HepG2 (cell line): ENCODE measurements around the gene TRAPPC12. TPM values are rescaled to one million over a fixed set of nuclear protein-coding genes. Genes with fewer than 3 reads are reported as not detected.

ENCODE experiments used
- AGO2 ChIP-seq: fragments of 200-400 bp; formaldehyde crosslinking; optimal IDR thresholded peaks from 2 replicates; pipeline ENCODE3; 2017; ENCODE audit warnings: mild to moderate bottlenecking, low read depth, low read length, moderate library complexity
- CAMTA2 ChIP-seq: sonication (generic); formaldehyde crosslinking; IDR thresholded peaks from 2 replicates; pipeline ENCODE4 v1.4.0; 2020; ENCODE audit warnings: mild to moderate bottlenecking, missing genetic modification reagents, borderline replicate concordance
- CREM ChIP-seq, 2 experiments: sonication (generic) in 1 of 2; formaldehyde crosslinking in 1 of 2; IDR thresholded peaks; 2 replicates each; pipeline versions ENCODE4 v1.4.0 to v1.6.1; 2016 to 2020; ENCODE audit warnings: antibody characterized with exemption in 1 of 2, mild to moderate bottlenecking in 1 of 2, missing genetic modification reagents in 1 of 2
- FLYWCH1 ChIP-seq: sonication (generic); formaldehyde crosslinking; IDR thresholded peaks from 2 replicates; pipeline ENCODE4 v1.8.1; 2023; ENCODE audit warnings: mild to moderate bottlenecking, missing genetic modification reagents
- NFYB ChIP-seq: sonication (generic); formaldehyde crosslinking; IDR thresholded peaks from 2 replicates; pipeline ENCODE4 v1.4.0; 2020; ENCODE audit warnings: missing genetic modification reagents
- NFYC ChIP-seq: IDR thresholded peaks from 2 replicates; pipeline ENCODE4 v1.6.1; 2016; ENCODE audit warnings: missing genetic modification reagents, missing compliant biosample characterization
- SALL2 ChIP-seq: sonication (generic); formaldehyde crosslinking; IDR thresholded peaks from 2 replicates; pipeline ENCODE4 v1.8.1; 2023; ENCODE audit warnings: mild to moderate bottlenecking, missing genetic modification reagents, inconsistent platforms
- SATB2 ChIP-seq: sonication (generic); formaldehyde crosslinking; IDR thresholded peaks from 2 replicates; pipeline ENCODE4 v1.5.0; 2020; ENCODE audit warnings: missing genetic modification reagents
- SOX6 ChIP-seq, 2 experiments: fragments of 450-650 bp in 1 of 2; sonication (generic) in 1 of 2; formaldehyde crosslinking in 1 of 2; IDR thresholded peaks; 2 replicates each; pipeline versions ENCODE4 v1.4.0 to v1.6.1; 2017 to 2020; ENCODE audit warnings: antibody characterized with exemption in 1 of 2, mild to moderate bottlenecking in 1 of 2, missing genetic modification reagents in 1 of 2
- SP2 ChIP-seq: sonication (generic); formaldehyde crosslinking; IDR thresholded peaks from 2 replicates; pipeline ENCODE4 v1.5.1; 2020; ENCODE audit warnings: mild to moderate bottlenecking, missing genetic modification reagents
- TFDP1 ChIP-seq: IDR thresholded peaks from 2 replicates; pipeline ENCODE4 v1.6.1; 2016; ENCODE audit warnings: missing compliant biosample characterization, missing genetic modification reagents, borderline replicate concordance
- ZBTB21 ChIP-seq: sonication (generic); formaldehyde crosslinking; IDR thresholded peaks from 2 replicates; pipeline ENCODE4 v1.4.0; 2020; ENCODE audit warnings: missing genetic modification reagents
- ZNF354B ChIP-seq: sonication (generic); formaldehyde crosslinking; IDR thresholded peaks from 2 replicates; pipeline ENCODE4 v1.8.0; 2022; ENCODE audit warnings: mild to moderate bottlenecking, missing genetic modification reagents
- ZNF879 ChIP-seq: sonication (generic); formaldehyde crosslinking; IDR thresholded peaks from 2 replicates; pipeline ENCODE4 v1.8.1; 2023; ENCODE audit warnings: missing genetic modification reagents
- polyA plus RNA-seq, 8 experiments: library from polyadenylated mRNA; depleted of rRNA in 3 of 8; stranded (reverse) in 7 of 8; unstranded in 1 of 8; fragments of >200 nt; fragmentation: Illumina TruSeq in 4 of 8; extraction: Trizol in 4 of 8; gene quantifications; 2 replicates each; pipeline versions ENCODE4 v1.2.1 to v1.2.3, GENCODE V29; 2011 to 2016; ENCODE audit warnings: low read depth in 4 of 8, missing spikeins in 1 of 8, mixed read lengths in 1 of 8; ENCODE audit not compliant: insufficient read depth in 1 of 8
- total RNA-seq, 5 experiments: library from RNA; depleted of rRNA; stranded (reverse); fragments of >200 nt; fragmentation: Illumina TruSeq; extraction: Trizol; gene quantifications; 2 replicates each; pipeline ENCODE4 v1.2.3, GENCODE V29; 2016; ENCODE audit warnings: low read depth in 1 of 5
- TF ChIP-seq, protein P1 (sequence below): sonication (generic); formaldehyde crosslinking; IDR thresholded peaks from 2 replicates; pipeline ENCODE4 v1.4.0; 2020; ENCODE audit warnings: missing genetic modification reagents

TRAPPC12 gene
- total and polyA plus RNA-seq, 2 of the 13 experiments (the other 11 are each of a cell fraction or from before 2014, with no cell fraction given): 46.4 to 97.7 TPM

DNA sequence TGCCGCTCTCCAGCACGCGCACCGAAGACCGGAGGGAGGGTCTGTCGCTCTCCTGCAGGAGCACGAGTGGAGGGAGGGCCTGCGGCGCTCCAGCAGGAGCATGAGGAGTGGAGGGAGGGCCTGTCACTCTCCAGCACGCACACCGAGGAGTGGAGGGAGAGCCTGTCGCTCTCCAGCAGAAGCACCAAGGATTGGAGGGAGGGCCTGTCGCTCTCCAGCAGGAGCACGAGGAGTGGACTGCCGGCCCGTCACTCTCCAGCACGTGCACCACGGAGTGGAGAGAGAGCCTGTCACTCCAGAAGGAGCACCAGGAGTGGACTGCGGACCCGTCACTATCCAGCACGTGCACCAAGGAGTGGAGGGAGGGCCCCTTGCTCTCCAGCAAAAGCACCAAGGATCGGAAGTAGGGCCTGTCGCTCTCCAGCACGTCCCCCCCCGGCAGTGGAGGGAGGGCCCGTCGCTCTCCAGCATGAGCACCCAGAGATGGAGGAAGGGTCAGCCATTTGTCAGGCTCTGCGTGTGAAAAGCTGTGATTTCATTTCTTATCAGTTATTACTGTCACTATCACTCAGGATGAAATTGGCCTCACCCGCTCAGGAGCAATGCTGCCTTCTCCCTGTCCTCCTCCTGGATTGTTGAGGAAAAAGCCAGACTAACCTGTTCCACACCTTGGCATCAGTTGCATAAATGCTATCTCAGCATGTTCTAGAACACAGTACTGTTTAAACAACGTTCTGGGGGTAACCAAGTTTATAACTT lies 103.9 kb downstream of the TRAPPC12 start (continued):
- TF ChIP-seq NFYC: peak; percentile 66
- TF ChIP-seq CAMTA2 (CRISPR knock-in tag): no peak
- TF ChIP-seq NFYB: peak; percentile 72
- TF ChIP-seq, protein P1, sequence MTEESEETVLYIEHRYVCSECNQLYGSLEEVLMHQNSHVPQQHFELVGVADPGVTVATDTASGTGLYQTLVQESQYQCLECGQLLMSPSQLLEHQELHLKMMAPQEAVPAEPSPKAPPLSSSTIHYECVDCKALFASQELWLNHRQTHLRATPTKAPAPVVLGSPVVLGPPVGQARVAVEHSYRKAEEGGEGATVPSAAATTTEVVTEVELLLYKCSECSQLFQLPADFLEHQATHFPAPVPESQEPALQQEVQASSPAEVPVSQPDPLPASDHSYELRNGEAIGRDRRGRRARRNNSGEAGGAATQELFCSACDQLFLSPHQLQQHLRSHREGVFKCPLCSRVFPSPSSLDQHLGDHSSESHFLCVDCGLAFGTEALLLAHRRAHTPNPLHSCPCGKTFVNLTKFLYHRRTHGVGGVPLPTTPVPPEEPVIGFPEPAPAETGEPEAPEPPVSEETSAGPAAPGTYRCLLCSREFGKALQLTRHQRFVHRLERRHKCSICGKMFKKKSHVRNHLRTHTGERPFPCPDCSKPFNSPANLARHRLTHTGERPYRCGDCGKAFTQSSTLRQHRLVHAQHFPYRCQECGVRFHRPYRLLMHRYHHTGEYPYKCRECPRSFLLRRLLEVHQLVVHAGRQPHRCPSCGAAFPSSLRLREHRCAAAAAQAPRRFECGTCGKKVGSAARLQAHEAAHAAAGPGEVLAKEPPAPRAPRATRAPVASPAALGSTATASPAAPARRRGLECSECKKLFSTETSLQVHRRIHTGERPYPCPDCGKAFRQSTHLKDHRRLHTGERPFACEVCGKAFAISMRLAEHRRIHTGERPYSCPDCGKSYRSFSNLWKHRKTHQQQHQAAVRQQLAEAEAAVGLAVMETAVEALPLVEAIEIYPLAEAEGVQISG: no peak
- no peak for TF ChIP-seq ZNF879 (CRISPR knock-in tag)
- no peak for TF ChIP-seq ZBTB21 (CRISPR knock-in tag)
- TF ChIP-seq SP2: peak; percentile 41; the same call in 1 of the 2 replicates
- no peak for TF ChIP-seq TFDP1 (CRISPR knock-in tag)
- no peak for TF ChIP-seq SALL2 (CRISPR knock-in tag)
- TF ChIP-seq ZNF354B (CRISPR knock-in tag): no peak
- TF ChIP-seq AGO2: peak; percentile 56
- no peak for TF ChIP-seq SOX6 (IDR thresholded peaks at IDR 0.05)
- no peak for TF ChIP-seq SOX6 (CRISPR knock-in tag; IDR thresholded peaks at IDR 0.05)
- TF ChIP-seq CREM (IDR thresholded peaks at IDR 0.05): no peak
- no peak for TF ChIP-seq CREM (CRISPR knock-in tag; IDR thresholded peaks at IDR 0.05)
- TF ChIP-seq SATB2: no peak
- TF ChIP-seq FLYWCH1 (CRISPR knock-in tag): no peak
- TF ChIP-seq, all 625 proteins: peak for 8
